NCI-H345 treated with DMSO at 0.1 percent for 48 hours (cell line): ENCODE data around the gene PRDX1.
A peak's percentile ranks its signal among the peaks of the same experiment; 100 is the strongest.
"Not testable (repeated sequence)": the region's sequence is repeated elsewhere in the genome, so short reads cannot be mapped to it uniquely, and the experiment has no call there.

Experiments
- DNase-seq: peaks from one replicate; lab custom pipeline; 2025; ENCODE audit not compliant: unreplicated experiment; lab: John Stamatoyannopoulos, UW

Gene PRDX1

GRCh38 chr1:45507195-45507594 is 14.5 kb downstream of the PRDX1 start:
- DNase-seq, result no peak

GRCh38 chr1:45503462-45504360 is 18.0 kb downstream of the PRDX1 start:
- DNase-seq, result no peak

- DNase-seq, result no peak
Observed at GRCh38 chr1:45501505-45501859, 20.2 kb downstream of the PRDX1 start.

- no peak for DNase-seq
Observed at GRCh38 chr1:45499415-45499769, 22.3 kb downstream of the PRDX1 start.

GRCh38 chr1:45498279-45498678 is 23.4 kb downstream of the PRDX1 start:
- DNase-seq, result no peak

- DNase-seq, result peak; percentile 32
Observed at GRCh38 chr1:45493116-45493697, 28.5 kb downstream of the PRDX1 start.

- no peak for DNase-seq
Observed at GRCh38 chr1:45492691-45493090, 29.0 kb downstream of the PRDX1 start.

GRCh38 chr1:45491487-45492260 is 30.0 kb downstream of the PRDX1 start:
- no peak for DNase-seq

GRCh38 chr1:45490626-45491486 is 30.8 kb downstream of the PRDX1 start, which contains the start of gene TESK2:
Gene TESK2, minus strand, starts transcription at chr1:45491163. Its CDS starts 33,378 bp downstream, at chr1:45457785.
- peak; percentile 99 for DNase-seq

GRCh38 chr1:45490121-45490625 is 31.5 kb downstream of the PRDX1 start:
- DNase-seq, result no peak

- DNase-seq, result not testable (repeated sequence)
Observed at GRCh38 chr1:45489379-45489778, 32.3 kb downstream of the PRDX1 start.

- peak; percentile 81 for DNase-seq
Observed at GRCh38 chr1:45488666-45489377, 32.9 kb downstream of the PRDX1 start.

- DNase-seq, result no peak
Observed at GRCh38 chr1:45485949-45486348, 35.7 kb downstream of the PRDX1 start.

- no peak for DNase-seq
Observed at GRCh38 chr1:45479039-45479748, 42.5 kb downstream of the PRDX1 start.

GRCh38 chr1:45478121-45478814 is 43.4 kb downstream of the PRDX1 start:
- peak; percentile 11 for DNase-seq

- DNase-seq, result no peak
Observed at GRCh38 chr1:45477646-45478045, 44.0 kb downstream of the PRDX1 start.

GRCh38 chr1:45474194-45474593 is 47.5 kb downstream of the PRDX1 start:
- not testable (repeated sequence) for DNase-seq

GRCh38 chr1:45473302-45473701 is 48.4 kb downstream of the PRDX1 start:
- DNase-seq, result no peak

- no peak for DNase-seq
Observed at GRCh38 chr1:45470306-45470798, 51.3 kb downstream of the PRDX1 start.
